Endodermal cell (in vitro differentiated cells): ENCODE measurements around the gene PYGL. TPM values are rescaled to one million over a fixed set of nuclear protein-coding genes. Genes with fewer than 3 reads are reported as not detected.
A peak's percentile ranks its signal among the peaks of the same experiment; 100 is the strongest.
"Not testable (repeated sequence)": the region's sequence is repeated elsewhere in the genome, so short reads cannot be mapped to it uniquely, and the experiment has no call there.

Experiments
- DNase-seq: peaks from one replicate; pipeline ENCODE4 v3.0.0-alpha.2; 2017
- H3K27ac ChIP-seq: 2 replicates; pipeline ENCODE4 v1.5.1; 2013; ENCODE audit warnings: mild to moderate bottlenecking, low read depth, low read length, moderate library complexity
- H3K27me3 ChIP-seq: 2 replicates; pipeline ENCODE4 v1.6.1; 2013; ENCODE audit warnings: mild to moderate bottlenecking, low read length, moderate library complexity; ENCODE audit not compliant: insufficient read depth, control insufficient read depth, poor library complexity, severe bottlenecking
- H3K36me3 ChIP-seq: 2 replicates; pipeline ENCODE4 v1.7.0; 2013; ENCODE audit warnings: mild to moderate bottlenecking, low read length, moderate library complexity; ENCODE audit not compliant: control insufficient read depth, insufficient read depth
- H3K4me1 ChIP-seq: one replicate; pipeline ENCODE4 v1.7.0; 2013; ENCODE audit warnings: low read length; ENCODE audit not compliant: control insufficient read depth, insufficient read depth
- H3K4me3 ChIP-seq: 2 replicates; pipeline ENCODE4 v1.5.1; 2013; ENCODE audit warnings: mild to moderate bottlenecking, low read length, moderate library complexity
- H3K9ac ChIP-seq: 2 replicates; pipeline ENCODE4 v1.6.1; 2013; ENCODE audit warnings: mild to moderate bottlenecking, low read length, moderate library complexity; ENCODE audit not compliant: poor library complexity, severe bottlenecking; ENCODE audit errors: extremely low read depth
- H3K9me3 ChIP-seq: 2 replicates; pipeline ENCODE4 v1.6.1; 2013; ENCODE audit warnings: mild to moderate bottlenecking, low read length, moderate library complexity; ENCODE audit not compliant: control insufficient read depth
- H3K27ac Mint-ChIP-seq: 2 replicates; pipeline ENCODE4 v1.8.0; 2020; ENCODE audit warnings: mixed read lengths
- H3K27me3 Mint-ChIP-seq: 2 replicates; pipeline ENCODE4 v1.8.0; 2021; ENCODE audit warnings: mild to moderate bottlenecking, mixed read lengths; ENCODE audit not compliant: insufficient read depth
- H3K36me3 Mint-ChIP-seq: 2 replicates; pipeline ENCODE4 v1.8.0; 2020; ENCODE audit warnings: low read depth, mixed read lengths
- H3K4me1 Mint-ChIP-seq: 2 replicates; pipeline ENCODE4 v1.8.0; 2020; ENCODE audit warnings: mixed read lengths
- H3K4me3 Mint-ChIP-seq: 2 replicates; pipeline ENCODE4 v1.8.0; 2020; ENCODE audit warnings: mild to moderate bottlenecking, moderate library complexity, mixed read lengths
- H3K9me3 Mint-ChIP-seq: 2 replicates; pipeline ENCODE4 v1.8.0; 2020; ENCODE audit warnings: mild to moderate bottlenecking, mixed read lengths
- WGBS, 2 experiments: methylation state at CpG; one replicate each; pipeline versions ENCODE4 v1.1.5 to v1.1.7; 2013; ENCODE audit warnings: missing lambda C conversion rate in 2 of 2, mixed read lengths in 1 of 2; ENCODE audit not compliant: insufficient coverage in 1 of 2, insufficient read length in 1 of 2; 5-methylcytosine and 5-hydroxymethylcytosine counted together
- total RNA-seq, 2 donors: library from RNA; stranded (reverse); fragmentation: NEBNext Ultra II Directional in 1 of 2; extraction: Animal tissue kit (Norgen Biotek cat#: 25700) in 1 of 2; gene quantifications; 2 replicates in 1 of 2; 3 replicates in 1 of 2; pipeline ENCODE4 v1.2.1, GENCODE V29; 2021
- TF ChIP-seq, protein P1 (sequence below): fragments of 200-600 bp; sonication (generic); conservative IDR thresholded peaks from 2 replicates; pipeline ENCODE4 v1.5.0; 2021; ENCODE audit warnings: antibody characterized with exemption, mild to moderate bottlenecking

PYGL gene
- total RNA-seq, 2 donors from 2014 or later: 38.1 to 41.5 TPM

GRCh38 chr14:50901361-50901760, 42.9 kb downstream of the PYGL start:
- H3K36me3 Mint-ChIP-seq: peaks cover 36% of the 10 kb centered on the region
- no peak overlapping the region for H3K9ac ChIP-seq
- no peak overlapping the region for H3K4me3 ChIP-seq
- H3K9me3 ChIP-seq: peaks cover 11% of the 10 kb centered on the region
- H3K9me3 Mint-ChIP-seq: no peaks in the 10 kb centered on the region
- H3K27me3 ChIP-seq: no peaks in the 10 kb centered on the region
- no peaks in the 10 kb centered on the region for H3K27me3 Mint-ChIP-seq
- peaks cover 21% of the 10 kb centered on the region for H3K4me1 Mint-ChIP-seq
- peaks cover 4% of the 10 kb centered on the region for H3K4me1 ChIP-seq
- H3K4me3 Mint-ChIP-seq: no peak overlapping the region
- 90 to 95% methylated on average over 2 to 3 of the region's 3 CpGs for WGBS, 2 experiments
- TF ChIP-seq, protein P1, sequence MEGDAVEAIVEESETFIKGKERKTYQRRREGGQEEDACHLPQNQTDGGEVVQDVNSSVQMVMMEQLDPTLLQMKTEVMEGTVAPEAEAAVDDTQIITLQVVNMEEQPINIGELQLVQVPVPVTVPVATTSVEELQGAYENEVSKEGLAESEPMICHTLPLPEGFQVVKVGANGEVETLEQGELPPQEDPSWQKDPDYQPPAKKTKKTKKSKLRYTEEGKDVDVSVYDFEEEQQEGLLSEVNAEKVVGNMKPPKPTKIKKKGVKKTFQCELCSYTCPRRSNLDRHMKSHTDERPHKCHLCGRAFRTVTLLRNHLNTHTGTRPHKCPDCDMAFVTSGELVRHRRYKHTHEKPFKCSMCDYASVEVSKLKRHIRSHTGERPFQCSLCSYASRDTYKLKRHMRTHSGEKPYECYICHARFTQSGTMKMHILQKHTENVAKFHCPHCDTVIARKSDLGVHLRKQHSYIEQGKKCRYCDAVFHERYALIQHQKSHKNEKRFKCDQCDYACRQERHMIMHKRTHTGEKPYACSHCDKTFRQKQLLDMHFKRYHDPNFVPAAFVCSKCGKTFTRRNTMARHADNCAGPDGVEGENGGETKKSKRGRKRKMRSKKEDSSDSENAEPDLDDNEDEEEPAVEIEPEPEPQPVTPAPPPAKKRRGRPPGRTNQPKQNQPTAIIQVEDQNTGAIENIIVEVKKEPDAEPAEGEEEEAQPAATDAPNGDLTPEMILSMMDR: no peak
- H3K36me3 ChIP-seq: no peaks in the 10 kb centered on the region
- no peak for DNase-seq
- H3K27ac ChIP-seq: no peak overlapping the region
- no peak overlapping the region for H3K27ac Mint-ChIP-seq

DNA sequence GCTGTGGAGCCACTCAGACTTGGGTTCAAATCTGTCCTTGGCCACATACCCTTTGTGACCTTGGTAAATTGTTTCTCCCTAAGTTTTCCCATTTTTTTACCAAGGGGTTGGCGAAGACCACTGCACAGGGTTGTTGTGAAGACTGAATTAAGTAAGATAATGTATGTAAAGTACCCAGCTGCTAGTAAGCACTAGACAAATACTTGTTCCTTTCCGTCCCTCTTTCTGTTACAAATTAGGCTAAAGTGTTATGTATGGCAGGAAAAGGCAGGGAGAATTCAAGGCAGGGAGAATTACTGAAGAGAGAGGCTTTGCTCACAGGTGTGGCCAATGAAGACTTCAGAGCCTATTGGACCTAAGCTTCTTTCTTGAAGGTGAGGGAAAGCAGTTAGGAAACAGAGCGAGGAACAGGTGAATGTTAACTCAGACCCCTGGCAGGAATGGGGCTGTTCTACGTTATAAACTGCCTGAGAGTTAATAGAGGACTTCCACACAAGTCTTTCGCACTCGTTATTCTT, 46.6 kb downstream of the PYGL start:
- no peaks in the 10 kb centered on the region for H3K27me3 ChIP-seq
- Mint-ChIP-seq H3K36me3 (peaks cover 10% of the 10 kb centered on the region), H3K4me3 (peak overlapping the region; percentile 68), H3K27ac (peak overlapping the region; percentile 50), H3K27me3 (no peaks in the 10 kb centered on the region), H3K9me3 (peaks cover 3% of the 10 kb centered on the region), H3K4me1 (peaks cover 43% of the 10 kb centered on the region)
- peaks cover 3% of the 10 kb centered on the region for H3K4me1 ChIP-seq
- H3K9me3 ChIP-seq: no peaks in the 10 kb centered on the region
- H3K4me3 ChIP-seq: no peak overlapping the region
- DNase-seq: no peak
- no peak overlapping the region for H3K27ac ChIP-seq
- TF ChIP-seq, protein P1: no peak
- no peak overlapping the region for H3K9ac ChIP-seq
- H3K36me3 ChIP-seq: no peaks in the 10 kb centered on the region
- WGBS, 2 experiments: 90 to 92% methylated on average over 5 to 6 of the region's 6 CpGs

DNA sequence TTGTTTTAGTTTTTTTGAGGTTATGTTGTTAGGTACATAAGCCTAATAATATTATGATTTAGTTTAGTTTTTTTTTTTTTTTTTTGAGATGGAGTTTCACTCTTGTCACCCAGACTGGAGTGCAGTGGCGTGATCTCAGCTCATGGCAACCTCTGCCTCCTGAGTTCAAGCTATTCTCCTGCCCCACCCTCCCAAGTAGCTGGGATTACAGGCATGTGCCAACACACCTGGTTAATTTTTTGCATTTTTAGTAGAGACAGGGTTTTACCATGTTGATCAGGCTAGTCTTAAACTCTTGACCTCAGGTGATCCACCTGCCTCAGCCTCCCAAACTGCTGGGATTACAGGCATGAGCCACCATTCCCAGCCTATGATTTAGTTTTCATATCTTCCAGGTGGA, 47.3 kb downstream of the PYGL start:
- H3K9me3 ChIP-seq, H3K36me3 ChIP-seq, H3K9ac ChIP-seq, H3K27me3 ChIP-seq, H3K27me3 Mint-ChIP-seq, H3K4me1 ChIP-seq, DNase-seq, H3K9me3 Mint-ChIP-seq, H3K4me3 ChIP-seq, H3K36me3 Mint-ChIP-seq, H3K27ac ChIP-seq: not testable (repeated sequence)
- peak overlapping the region; percentile 68 for H3K4me3 Mint-ChIP-seq
- whole genome bisulfite sequencing, 2 experiments: 100% methylated on average over 1 of the region's 1 CpG; no CpG with 5 or more reads in 1 of the 2 experiments
- peak overlapping the region; percentile 92 for H3K27ac Mint-ChIP-seq
- H3K4me1 Mint-ChIP-seq: peaks cover 47% of the 10 kb centered on the region

DNA sequence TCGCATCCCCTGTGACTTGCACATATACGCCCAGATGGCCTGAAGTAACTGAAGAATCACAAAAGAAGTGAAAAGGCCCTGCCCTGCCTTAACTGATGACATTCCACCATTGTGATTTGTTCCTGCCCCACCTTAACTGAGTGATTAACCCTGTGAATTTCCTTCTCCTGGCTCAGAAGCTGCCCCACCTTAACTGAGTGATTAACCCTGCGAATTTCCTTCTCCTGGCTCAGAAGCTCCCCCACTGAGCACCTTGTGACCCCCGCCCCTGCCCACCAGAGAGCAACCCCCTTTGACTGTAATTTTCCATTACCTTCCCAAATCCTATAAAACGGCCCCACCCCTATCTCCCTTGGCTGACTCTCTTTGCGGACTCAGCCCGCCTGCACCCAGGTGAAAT, 47.9 kb downstream of the PYGL start:
- H3K4me3 ChIP-seq, H3K36me3 Mint-ChIP-seq, DNase-seq, H3K27ac ChIP-seq, H3K4me1 ChIP-seq, H3K27me3 ChIP-seq, H3K9me3 ChIP-seq, H3K27me3 Mint-ChIP-seq, H3K9ac ChIP-seq, H3K9me3 Mint-ChIP-seq, H3K36me3 ChIP-seq: not testable (repeated sequence)
- peak overlapping the region; percentile 92 for H3K27ac Mint-ChIP-seq
- H3K4me1 Mint-ChIP-seq: peaks cover 49% of the 10 kb centered on the region
- 37% methylated on average over 4 of the region's 7 CpGs; no CpG with 5 or more reads in 1 of the 2 experiments for WGBS, 2 experiments
- peak overlapping the region; percentile 68 for H3K4me3 Mint-ChIP-seq
